Activated T-cell treated with anti-CD3 and anti-CD28 coated beads, Interleukin-2, amount 50 U/mL, for 24 hours (primary cell): ENCODE results near the gene KCNH1.

Source experiments
- DNase-seq: peaks from one replicate; pipeline ENCODE4 v3.0.0-alpha.2; 2020
- H3K27ac Mint-ChIP-seq: 2 replicates; pipeline ENCODE4 v1.8.0; 2020; ENCODE audit warnings: mild to moderate bottlenecking, mixed read lengths
- H3K27me3 Mint-ChIP-seq: 2 replicates; pipeline ENCODE4 v1.8.0; 2020; ENCODE audit warnings: mixed read lengths
- H3K36me3 Mint-ChIP-seq: 2 replicates; pipeline ENCODE4 v1.8.0; 2020; ENCODE audit warnings: low read depth, mixed read lengths
- H3K4me1 Mint-ChIP-seq: 2 replicates; pipeline ENCODE4 v1.8.0; 2020; ENCODE audit warnings: low read depth, mixed read lengths
- H3K4me3 Mint-ChIP-seq: 2 replicates; pipeline ENCODE4 v1.8.0; 2020; ENCODE audit warnings: mild to moderate bottlenecking, moderate library complexity, mixed read lengths
- H3K9me3 Mint-ChIP-seq: 2 replicates; pipeline ENCODE4 v1.8.0; 2020; ENCODE audit warnings: mixed read lengths

KCNH1 gene

GRCh38 chr1:210819266-210819665 is 314.7 kb downstream of the KCNH1 start:
- no peaks in the 10 kb centered on the region for H3K9me3 Mint-ChIP-seq
- no peaks in the 10 kb centered on the region for H3K36me3 Mint-ChIP-seq
- no peaks in the 10 kb centered on the region for H3K4me1 Mint-ChIP-seq
- H3K27ac Mint-ChIP-seq: no peak overlapping the region
- peaks cover 11% of the 10 kb centered on the region for H3K27me3 Mint-ChIP-seq
- no peak overlapping the region for H3K4me3 Mint-ChIP-seq
- no peak for DNase-seq

- no peaks in the 10 kb centered on the region for H3K36me3 Mint-ChIP-seq
- H3K9me3 Mint-ChIP-seq: no peaks in the 10 kb centered on the region
- no peak for DNase-seq
- H3K4me3 Mint-ChIP-seq: no peak overlapping the region
- H3K27ac Mint-ChIP-seq: no peak overlapping the region
- H3K4me1 Mint-ChIP-seq: no peaks in the 10 kb centered on the region
- H3K27me3 Mint-ChIP-seq: peaks cover 13% of the 10 kb centered on the region
These were observed 316.3 kb downstream of the KCNH1 start for GRCh38 chr1:210817385-210818275.

DNA sequence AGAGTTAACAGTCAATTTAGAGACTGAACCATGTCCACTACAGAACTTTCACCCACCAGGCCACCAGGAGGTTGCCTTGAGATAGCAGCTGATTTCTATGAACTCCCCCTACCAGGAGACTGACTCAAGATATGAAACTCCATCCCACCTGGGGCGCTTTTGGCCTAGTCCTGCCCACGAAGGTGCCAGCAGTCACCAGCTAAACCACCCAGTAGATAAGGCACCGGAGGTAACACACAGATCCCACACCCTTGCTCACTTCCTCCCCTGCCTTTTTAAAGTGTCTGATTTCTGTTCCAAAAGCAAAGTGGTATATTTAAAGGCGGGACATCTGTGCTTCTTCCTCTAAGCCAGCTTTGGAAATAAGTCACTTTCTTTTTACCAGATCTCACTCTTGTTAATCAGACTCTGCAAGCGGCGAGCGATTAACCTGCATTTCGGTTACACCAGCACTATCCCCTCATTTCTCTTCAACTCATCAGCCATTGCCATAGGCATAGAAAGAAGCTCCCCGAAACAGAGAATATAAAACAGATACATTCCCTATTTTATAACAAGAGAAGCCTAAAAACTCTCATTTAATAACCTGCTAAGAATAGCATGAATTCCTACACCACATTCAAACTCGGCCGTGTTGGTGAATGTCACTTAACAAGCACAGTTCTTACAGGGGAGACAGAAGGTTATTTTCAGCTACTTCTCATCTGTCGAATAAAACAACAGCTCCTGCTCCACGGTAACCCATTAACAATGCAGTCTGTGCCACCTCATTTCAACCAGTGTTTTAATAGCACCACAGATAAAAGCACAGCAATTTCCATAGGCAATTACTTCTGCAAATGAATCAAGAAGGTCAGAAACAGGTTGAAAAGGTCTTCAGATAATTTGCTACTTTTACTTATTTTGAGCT is 318.1 kb downstream of the KCNH1 start:
- no peaks in the 10 kb centered on the region for H3K36me3 Mint-ChIP-seq
- no peaks in the 10 kb centered on the region for H3K4me1 Mint-ChIP-seq
- peaks cover 9% of the 10 kb centered on the region for H3K27me3 Mint-ChIP-seq
- H3K4me3 Mint-ChIP-seq: no peak overlapping the region
- no peak overlapping the region for H3K27ac Mint-ChIP-seq
- no peak for DNase-seq
- no peaks in the 10 kb centered on the region for H3K9me3 Mint-ChIP-seq

DNA sequence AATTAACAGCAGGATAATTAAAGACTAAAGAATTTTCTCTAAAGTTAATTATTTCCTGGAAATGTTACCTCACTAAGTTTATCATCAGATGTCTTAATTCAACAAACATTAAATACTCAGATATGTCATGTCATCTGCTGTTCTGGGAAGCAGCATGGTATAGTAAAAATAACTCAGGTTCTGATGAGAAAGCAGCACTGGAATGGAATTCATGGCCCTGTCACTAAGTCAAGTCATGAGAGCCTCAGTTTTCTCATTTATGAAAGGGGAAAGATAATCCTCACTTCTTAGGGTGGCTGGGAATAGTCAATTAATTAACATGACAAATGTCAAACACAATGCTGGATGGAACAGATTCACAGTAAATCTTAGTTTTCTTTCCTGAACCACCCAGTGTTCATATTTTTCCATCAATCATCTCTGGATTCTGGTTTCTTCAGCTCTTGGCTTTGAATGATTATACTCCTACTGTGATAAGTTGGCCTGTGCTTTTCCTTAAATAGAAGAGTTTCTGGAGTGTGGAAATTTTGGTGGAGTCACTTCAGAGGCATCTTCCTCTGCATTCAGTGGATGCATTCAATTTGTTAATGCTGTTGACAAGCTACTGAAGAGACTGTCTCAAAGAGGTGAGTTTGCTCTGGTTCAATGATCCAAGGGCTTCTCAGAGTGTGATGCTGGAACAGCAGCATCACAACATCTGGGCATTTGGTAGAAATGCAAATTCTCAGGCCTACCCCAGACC is 319.4 kb downstream of the KCNH1 start:
- H3K4me3 Mint-ChIP-seq: no peak overlapping the region
- no peaks in the 10 kb centered on the region for H3K9me3 Mint-ChIP-seq
- H3K36me3 Mint-ChIP-seq: no peaks in the 10 kb centered on the region
- no peak for DNase-seq
- H3K27ac Mint-ChIP-seq: no peak overlapping the region
- peaks cover 5% of the 10 kb centered on the region for H3K27me3 Mint-ChIP-seq
- H3K4me1 Mint-ChIP-seq: no peaks in the 10 kb centered on the region

DNA sequence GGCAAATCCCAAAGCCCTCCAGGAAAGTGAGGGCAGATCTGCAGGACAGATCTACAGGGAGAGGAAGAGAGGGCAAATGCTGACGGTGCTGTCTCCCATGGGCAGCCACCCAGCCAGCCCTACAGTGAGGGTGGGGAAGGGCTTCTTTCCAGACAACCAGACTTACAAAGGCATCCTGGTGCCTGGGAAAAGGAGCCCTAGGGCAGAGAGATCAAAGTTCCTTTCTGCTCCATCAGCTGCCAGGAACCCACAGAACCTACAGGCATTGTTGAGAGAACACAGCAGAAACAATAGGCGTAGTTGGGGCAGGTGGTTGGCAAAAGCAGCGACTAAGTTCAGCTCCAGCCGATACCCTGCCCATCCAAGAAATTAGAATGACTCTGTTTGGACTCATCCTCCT is 332.4 kb downstream of the KCNH1 start:
- DNase-seq: no peak
- H3K36me3 Mint-ChIP-seq: no peaks in the 10 kb centered on the region
- H3K9me3 Mint-ChIP-seq: no peaks in the 10 kb centered on the region
- H3K4me1 Mint-ChIP-seq: no peaks in the 10 kb centered on the region
- H3K27ac Mint-ChIP-seq: no peak overlapping the region
- H3K27me3 Mint-ChIP-seq: peaks cover 16% of the 10 kb centered on the region
- H3K4me3 Mint-ChIP-seq: no peak overlapping the region

DNA sequence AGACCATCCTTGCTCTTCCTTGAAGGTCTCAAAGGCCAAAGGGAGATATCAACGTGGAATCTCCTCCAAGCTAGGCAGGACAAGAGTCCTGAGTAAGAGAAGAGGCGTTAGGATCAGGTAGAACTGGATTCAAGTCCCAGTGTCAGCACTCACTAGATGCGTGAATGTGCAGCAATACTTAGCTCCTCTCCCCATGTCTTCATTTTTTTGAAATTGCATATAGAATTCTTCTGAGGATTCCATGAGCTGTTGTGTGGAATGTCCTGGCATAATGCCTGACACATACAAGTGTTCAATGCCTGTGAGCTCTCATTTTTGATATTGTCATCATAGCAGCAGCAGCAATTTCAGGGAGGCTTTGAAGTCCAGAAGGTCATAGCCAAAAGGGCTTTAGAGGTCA is 333.2 kb downstream of the KCNH1 start:
- H3K9me3 Mint-ChIP-seq: no peaks in the 10 kb centered on the region
- H3K4me1 Mint-ChIP-seq: no peaks in the 10 kb centered on the region
- no peak overlapping the region for H3K27ac Mint-ChIP-seq
- H3K36me3 Mint-ChIP-seq: no peaks in the 10 kb centered on the region
- H3K27me3 Mint-ChIP-seq: peaks cover 16% of the 10 kb centered on the region
- H3K4me3 Mint-ChIP-seq: no peak overlapping the region
- DNase-seq: no peak

DNA sequence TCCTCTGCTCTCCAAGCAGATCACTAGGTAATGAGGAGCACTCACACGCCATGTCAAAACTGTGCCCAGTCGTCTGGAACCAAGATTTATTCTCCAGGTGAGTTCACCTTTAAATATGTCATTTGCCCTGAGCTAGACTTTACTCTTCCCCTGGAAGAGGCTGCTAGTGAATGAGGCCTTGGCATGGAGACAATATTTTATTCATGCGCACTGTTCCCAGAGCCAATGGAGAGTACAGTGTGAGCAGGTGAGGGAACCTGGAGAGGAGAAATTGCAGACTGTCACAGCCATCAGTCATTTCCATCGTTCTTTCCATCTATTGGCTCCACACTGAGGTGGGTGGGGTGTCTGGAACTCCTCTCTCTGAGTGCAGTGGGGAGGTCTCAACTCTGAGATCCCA is 333.6 kb downstream of the KCNH1 start:
- Mint-ChIP-seq H3K4me3 (no peak overlapping the region), H3K27ac (no peak overlapping the region), H3K4me1 (no peaks in the 10 kb centered on the region), H3K27me3 (peaks cover 13% of the 10 kb centered on the region), H3K9me3 (no peaks in the 10 kb centered on the region), H3K36me3 (no peaks in the 10 kb centered on the region)
- no peak for DNase-seq

- H3K4me3 Mint-ChIP-seq: no peak overlapping the region
- H3K36me3 Mint-ChIP-seq: no peaks in the 10 kb centered on the region
- H3K9me3 Mint-ChIP-seq: no peaks in the 10 kb centered on the region
These were observed 336.5 kb downstream of the KCNH1 start for GRCh38 chr1:210797422-210797821.

GRCh38 chr1:210796421-210796820 is 337.5 kb downstream of the KCNH1 start:
- Mint-ChIP-seq H3K36me3 (no peaks in the 10 kb centered on the region), H3K27ac (no peak overlapping the region), H3K9me3 (no peaks in the 10 kb centered on the region), H3K4me1 (no peaks in the 10 kb centered on the region), H3K4me3 (no peak overlapping the region), H3K27me3 (peaks cover 20% of the 10 kb centered on the region)
- no peak for DNase-seq

More at GRCh38 chr1:210797422-210797821, 336.5 kb downstream of the KCNH1 start:
- H3K27ac Mint-ChIP-seq: no peak overlapping the region
- H3K4me1 Mint-ChIP-seq: no peaks in the 10 kb centered on the region
- peaks cover 16% of the 10 kb centered on the region for H3K27me3 Mint-ChIP-seq
- no peak for DNase-seq

DNA sequence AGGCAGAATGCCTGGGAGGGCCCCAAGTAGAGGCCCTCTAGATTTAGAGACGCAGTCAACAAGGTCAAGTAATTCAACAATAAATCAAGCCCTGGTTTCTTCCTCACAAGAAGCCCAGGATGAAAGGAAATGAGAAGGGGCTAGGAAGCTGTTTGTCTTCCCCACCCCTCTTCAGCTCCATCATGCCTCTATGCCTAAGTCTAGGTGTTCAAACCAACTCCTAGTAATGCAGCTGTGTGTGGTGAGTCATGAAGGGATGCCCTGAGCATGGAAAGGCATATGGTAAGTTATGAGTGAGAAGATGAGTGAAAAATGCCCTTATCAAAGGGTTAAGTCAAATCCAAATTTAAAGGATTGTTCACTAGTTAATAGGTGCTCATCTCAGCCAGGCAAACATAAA is 339.5 kb downstream of the KCNH1 start:
- Mint-ChIP-seq H3K9me3 (no peaks in the 10 kb centered on the region), H3K36me3 (no peaks in the 10 kb centered on the region), H3K27me3 (peaks cover 26% of the 10 kb centered on the region), H3K27ac (no peak overlapping the region), H3K4me1 (no peaks in the 10 kb centered on the region), H3K4me3 (no peak overlapping the region)
- no peak for DNase-seq

DNA sequence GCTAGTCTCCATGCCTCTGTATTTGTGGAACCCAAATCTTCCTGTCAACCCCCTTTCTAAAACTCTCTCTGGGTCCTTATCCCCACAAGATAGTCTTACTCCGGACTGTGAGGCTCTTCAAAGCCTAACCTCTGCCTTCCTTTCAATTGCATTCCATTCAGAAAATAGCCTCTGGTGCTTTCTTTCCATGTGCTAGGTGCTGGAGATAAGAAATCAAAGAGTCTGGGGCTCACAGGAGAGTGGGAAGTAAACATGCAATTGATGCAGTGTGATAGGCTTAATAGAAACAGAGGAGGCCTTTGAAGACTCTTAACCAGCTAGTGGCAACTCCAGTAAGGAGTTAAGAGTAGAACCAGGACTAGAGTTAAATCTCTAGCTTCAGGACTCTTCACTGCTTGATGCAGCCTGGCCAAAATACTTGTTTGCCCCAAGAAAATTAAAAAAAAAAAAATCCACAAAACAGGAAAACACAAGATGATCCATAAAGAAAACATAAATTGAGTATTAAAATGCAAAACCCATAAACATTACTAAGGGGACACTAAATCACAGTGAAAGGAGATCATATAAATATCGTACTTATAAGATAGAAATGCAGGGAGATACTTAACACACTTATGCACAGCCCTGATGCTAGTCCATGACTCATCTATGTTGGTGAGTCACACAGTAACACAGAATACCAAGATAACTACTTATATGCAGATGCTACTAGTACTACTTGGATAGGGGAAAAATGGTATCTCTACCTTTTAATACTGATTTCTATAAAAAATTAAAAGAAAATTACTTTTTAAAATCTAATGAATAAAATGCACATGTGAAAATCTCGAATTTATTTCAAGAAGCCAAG is 341.5 kb downstream of the KCNH1 start:
- no peak overlapping the region for H3K27ac Mint-ChIP-seq
- no peaks in the 10 kb centered on the region for H3K9me3 Mint-ChIP-seq
- H3K27me3 Mint-ChIP-seq: peaks cover 25% of the 10 kb centered on the region
- H3K4me3 Mint-ChIP-seq: no peak overlapping the region
- DNase-seq: no peak
- H3K36me3 Mint-ChIP-seq: no peaks in the 10 kb centered on the region
- no peaks in the 10 kb centered on the region for H3K4me1 Mint-ChIP-seq

- Mint-ChIP-seq H3K9me3 (no peaks in the 10 kb centered on the region), H3K27me3 (peaks cover 20% of the 10 kb centered on the region), H3K4me3 (no peak overlapping the region), H3K27ac (no peak overlapping the region), H3K4me1 (no peaks in the 10 kb centered on the region), H3K36me3 (no peaks in the 10 kb centered on the region)
- no peak for DNase-seq
These were observed 343.8 kb downstream of the KCNH1 start for GRCh38 chr1:210790196-210790595.

- Mint-ChIP-seq H3K27ac (no peak overlapping the region), H3K4me3 (no peak overlapping the region), H3K27me3 (peaks cover 17% of the 10 kb centered on the region), H3K9me3 (no peaks in the 10 kb centered on the region), H3K4me1 (no peaks in the 10 kb centered on the region), H3K36me3 (no peaks in the 10 kb centered on the region)
- no peak for DNase-seq
These were observed 346.1 kb downstream of the KCNH1 start for GRCh38 chr1:210787800-210788199.

GRCh38 chr1:210786546-210786945 is 347.4 kb downstream of the KCNH1 start:
- Mint-ChIP-seq H3K27me3 (peaks cover 13% of the 10 kb centered on the region), H3K4me1 (no peaks in the 10 kb centered on the region), H3K9me3 (no peaks in the 10 kb centered on the region), H3K36me3 (no peaks in the 10 kb centered on the region), H3K27ac (no peak overlapping the region), H3K4me3 (no peak overlapping the region)
- no peak for DNase-seq
